GM23338 (cell line): Measurements from ENCODE around the gene POLR2L. TPM values are rescaled to one million over a fixed set of nuclear protein-coding genes. Genes with fewer than 3 reads are reported as not detected.

Experiments used
- ATAC-seq: fragments of 200-7000 bp; cut with Tn5 transposase; 3 replicates; pipeline ENCODE4 v1.9.1; 2020
- DNase-seq: peaks from one replicate; pipeline ENCODE4 v3.0.0-alpha.2; 2015; ENCODE audit warnings: low spot score
- H2AFZ ChIP-seq: fragments of 200-600 bp; sonication (generic); 2 replicates; pipeline ENCODE4 v1.8.0; 2016; ENCODE audit warnings: antibody characterized with exemption, mild to moderate bottlenecking, moderate library complexity
- H3F3A ChIP-seq: fragments of 200-600 bp; sonication (generic); replicated peaks from 2 replicates; pipeline ENCODE4 v1.8.0; 2017; ENCODE audit warnings: antibody characterized with exemption, mixed run types, low read depth
- H3K27ac ChIP-seq: fragments of 200-600 bp; sonication (generic); 2 replicates; pipeline ENCODE4 v1.6.1; 2016; ENCODE audit warnings: low read depth
- H3K27me3 ChIP-seq: fragments of 200-600 bp; sonication (generic); 2 replicates; pipeline ENCODE4 v1.8.0; 2016; ENCODE audit warnings: mild to moderate bottlenecking, mixed run types, moderate library complexity; ENCODE audit not compliant: insufficient read depth
- H3K36me3 ChIP-seq: fragments of 200-600 bp; sonication (generic); 2 replicates; pipeline ENCODE4 v1.8.0; 2016; ENCODE audit warnings: mild to moderate bottlenecking; ENCODE audit not compliant: insufficient read depth
- H3K4me1 ChIP-seq: fragments of 200-600 bp; sonication (generic); 2 replicates; pipeline ENCODE4 v1.8.0; 2016; ENCODE audit warnings: mild to moderate bottlenecking, moderate library complexity; ENCODE audit not compliant: insufficient read depth
- H3K4me2 ChIP-seq: fragments of 200-600 bp; sonication (generic); 2 replicates; pipeline ENCODE4 v1.7.1; 2017; ENCODE audit warnings: mixed run types
- H3K4me3 ChIP-seq: fragments of 200-600 bp; sonication (generic); 2 replicates; pipeline ENCODE4 v1.6.1; 2016; ENCODE audit warnings: mixed run types
- H3K79me2 ChIP-seq: fragments of 200-600 bp; sonication (generic); replicated peaks from 2 replicates; pipeline ENCODE4 v1.8.0; 2017; ENCODE audit warnings: mild to moderate bottlenecking; ENCODE audit not compliant: insufficient read depth
- H3K9me2 ChIP-seq: fragments of 200-600 bp; sonication (generic); 2 replicates; pipeline ENCODE4 v1.8.0; 2017; ENCODE audit not compliant: insufficient read depth
- H4K20me1 ChIP-seq: fragments of 200-600 bp; sonication (generic); replicated peaks from 2 replicates; pipeline ENCODE4 v1.8.0; 2017; ENCODE audit warnings: mild to moderate bottlenecking; ENCODE audit not compliant: insufficient read depth
- H3K27ac Mint-ChIP-seq: 2 replicates; pipeline ENCODE4 v1.8.0; 2020; ENCODE audit warnings: inconsistent platforms, mild to moderate bottlenecking, moderate library complexity, mixed read lengths
- H3K27me3 Mint-ChIP-seq: 3 replicates; pipeline ENCODE4 v1.8.0; 2022; ENCODE audit warnings: low read depth, mild to moderate bottlenecking, moderate library complexity, mixed read lengths, inconsistent platforms; ENCODE audit not compliant: insufficient read depth, poor library complexity
- H3K36me3 Mint-ChIP-seq: 3 replicates; pipeline ENCODE4 v1.8.0; 2021; ENCODE audit warnings: low read depth, mild to moderate bottlenecking, inconsistent platforms, moderate library complexity, mixed read lengths
- H3K4me1 Mint-ChIP-seq: 3 replicates; pipeline ENCODE4 v1.8.0; 2020; ENCODE audit warnings: mild to moderate bottlenecking, inconsistent platforms, mixed read lengths
- H3K4me3 Mint-ChIP-seq: 3 replicates; pipeline ENCODE4 v1.8.0; 2021; ENCODE audit warnings: moderate library complexity, mild to moderate bottlenecking, inconsistent platforms, mixed read lengths
- H3K9me3 Mint-ChIP-seq: 3 replicates; pipeline ENCODE4 v1.8.0; 2020; ENCODE audit warnings: moderate library complexity, mild to moderate bottlenecking, inconsistent platforms, mixed read lengths
- CREB1 ChIP-seq: fragments of 250-450 bp; sonication (Bioruptor Pico); IDR thresholded peaks from 2 replicates; pipeline ENCODE4 v1.5.0; 2020; ENCODE audit warnings: low read depth, mild to moderate bottlenecking, moderate library complexity
- CTCF ChIP-seq, 2 experiments: fragments of 200-600 bp in 1 of 2; sonication (generic) in 1 of 2; conservative IDR thresholded peaks; 2 replicates each; pipeline versions ENCODE4 v1.5.1 to v1.6.1; 2016 to 2017; ENCODE audit warnings: antibody characterized with exemption in 2 of 2, low read depth in 2 of 2, mild to moderate bottlenecking in 2 of 2, moderate library complexity in 1 of 2
- ETS1 ChIP-seq: IDR thresholded peaks from 2 replicates; pipeline ENCODE4 v1.6.1; 2016; ENCODE audit warnings: antibody characterized with exemption
- EZH2 ChIP-seq: fragments of 200-600 bp; sonication (generic); IDR thresholded peaks from one replicate; pipeline ENCODE4 v1.8.0; 2017; ENCODE audit warnings: antibody characterized with exemption, mild to moderate bottlenecking, low read depth; ENCODE audit not compliant: unreplicated experiment
- EZH2phosphoT487 ChIP-seq: fragments of 200-600 bp; sonication (generic); IDR thresholded peaks from one replicate; pipeline ENCODE4 v1.8.1; 2018; ENCODE audit warnings: antibody characterized with exemption; ENCODE audit not compliant: unreplicated experiment
- JUNB ChIP-seq: IDR thresholded peaks from one replicate; pipeline ENCODE4 v1.6.1; 2016; ENCODE audit warnings: antibody characterized with exemption; ENCODE audit not compliant: unreplicated experiment
- NANOG ChIP-seq: IDR thresholded peaks from 2 replicates; pipeline ENCODE4 v1.6.1; 2016; ENCODE audit warnings: antibody characterized with exemption, borderline replicate concordance
- POLR2AphosphoS5 ChIP-seq: IDR thresholded peaks from 2 replicates; pipeline ENCODE4 v1.6.1; 2016; ENCODE audit warnings: antibody characterized with exemption, low read depth
- STAT1 ChIP-seq: IDR thresholded peaks from one replicate; pipeline ENCODE4 v1.6.1; 2016; ENCODE audit warnings: antibody characterized with exemption; ENCODE audit not compliant: unreplicated experiment
- ZNF114 ChIP-seq: fragments of 250-450 bp; sonication (Bioruptor Pico); IDR thresholded peaks from 2 replicates; pipeline ENCODE4 v1.5.0; 2020; ENCODE audit warnings: mild to moderate bottlenecking, moderate library complexity
- ZNF331 ChIP-seq: fragments of 250-450 bp; sonication (Bioruptor Pico); IDR thresholded peaks from 2 replicates; pipeline ENCODE4 v1.5.0; 2020; ENCODE audit warnings: low read depth, mild to moderate bottlenecking, moderate library complexity
- polyA plus RNA-seq: library from polyadenylated mRNA; unstranded; fragments of >200 nt; fragmentation: Nextera tagmentation; extraction: Ambion mirVana; gene quantifications from 2 replicates; pipeline ENCODE4 v1.2.1, GENCODE V29; 2016
- total RNA-seq: library from RNA; depleted of rRNA; stranded (reverse); fragments of >200 nt; shearing (Covaris generic); gene quantifications from 2 replicates; pipeline ENCODE4 v1.2.3, GENCODE V29; 2014
- TF ChIP-seq, protein P1 (sequence below): fragments of 250-450 bp; sonication (Bioruptor Pico); IDR thresholded peaks from 2 replicates; pipeline ENCODE4 v1.5.0; 2020; ENCODE audit warnings: mild to moderate bottlenecking, moderate library complexity
- TF ChIP-seq, protein P2 (sequence below): IDR thresholded peaks from one replicate; pipeline ENCODE4 v1.6.1; 2018; ENCODE audit warnings: antibody characterized with exemption; ENCODE audit not compliant: unreplicated experiment

POLR2L gene
- total and polyA plus RNA-seq, 2 experiments from 2014 or later: 32.2 to 369 TPM

GRCh38 chr11:803770-804598 is 38.3 kb downstream of the POLR2L start:
- no peaks in the 10 kb centered on the region for H3K9me3 Mint-ChIP-seq
- no peak overlapping the region for H3K27ac ChIP-seq

More at GRCh38 chr11:803770-804598, 38.3 kb downstream of the POLR2L start:
- Histone ChIP-seq H3K4me1 (peaks cover 7% of the 10 kb centered on the region; the same call in 1 of the 2 replicates), H2AFZ (no peak overlapping the region), H3K9me2 (no peaks in the 10 kb centered on the region), H4K20me1 (no peaks in the 10 kb centered on the region), H3K4me2 (peak overlapping the region; percentile 96), H3K4me3 (peak overlapping the region; percentile 74), H3K36me3 (no peaks in the 10 kb centered on the region), H3K27me3 (no peaks in the 10 kb centered on the region), H3K79me2 (peaks cover 17% of the 10 kb centered on the region), H3F3A (peaks cover 22% of the 10 kb centered on the region; the same call in 1 of the 2 replicates)
- TF ChIP-seq ETS1: no peak
- TF ChIP-seq, protein P1, sequence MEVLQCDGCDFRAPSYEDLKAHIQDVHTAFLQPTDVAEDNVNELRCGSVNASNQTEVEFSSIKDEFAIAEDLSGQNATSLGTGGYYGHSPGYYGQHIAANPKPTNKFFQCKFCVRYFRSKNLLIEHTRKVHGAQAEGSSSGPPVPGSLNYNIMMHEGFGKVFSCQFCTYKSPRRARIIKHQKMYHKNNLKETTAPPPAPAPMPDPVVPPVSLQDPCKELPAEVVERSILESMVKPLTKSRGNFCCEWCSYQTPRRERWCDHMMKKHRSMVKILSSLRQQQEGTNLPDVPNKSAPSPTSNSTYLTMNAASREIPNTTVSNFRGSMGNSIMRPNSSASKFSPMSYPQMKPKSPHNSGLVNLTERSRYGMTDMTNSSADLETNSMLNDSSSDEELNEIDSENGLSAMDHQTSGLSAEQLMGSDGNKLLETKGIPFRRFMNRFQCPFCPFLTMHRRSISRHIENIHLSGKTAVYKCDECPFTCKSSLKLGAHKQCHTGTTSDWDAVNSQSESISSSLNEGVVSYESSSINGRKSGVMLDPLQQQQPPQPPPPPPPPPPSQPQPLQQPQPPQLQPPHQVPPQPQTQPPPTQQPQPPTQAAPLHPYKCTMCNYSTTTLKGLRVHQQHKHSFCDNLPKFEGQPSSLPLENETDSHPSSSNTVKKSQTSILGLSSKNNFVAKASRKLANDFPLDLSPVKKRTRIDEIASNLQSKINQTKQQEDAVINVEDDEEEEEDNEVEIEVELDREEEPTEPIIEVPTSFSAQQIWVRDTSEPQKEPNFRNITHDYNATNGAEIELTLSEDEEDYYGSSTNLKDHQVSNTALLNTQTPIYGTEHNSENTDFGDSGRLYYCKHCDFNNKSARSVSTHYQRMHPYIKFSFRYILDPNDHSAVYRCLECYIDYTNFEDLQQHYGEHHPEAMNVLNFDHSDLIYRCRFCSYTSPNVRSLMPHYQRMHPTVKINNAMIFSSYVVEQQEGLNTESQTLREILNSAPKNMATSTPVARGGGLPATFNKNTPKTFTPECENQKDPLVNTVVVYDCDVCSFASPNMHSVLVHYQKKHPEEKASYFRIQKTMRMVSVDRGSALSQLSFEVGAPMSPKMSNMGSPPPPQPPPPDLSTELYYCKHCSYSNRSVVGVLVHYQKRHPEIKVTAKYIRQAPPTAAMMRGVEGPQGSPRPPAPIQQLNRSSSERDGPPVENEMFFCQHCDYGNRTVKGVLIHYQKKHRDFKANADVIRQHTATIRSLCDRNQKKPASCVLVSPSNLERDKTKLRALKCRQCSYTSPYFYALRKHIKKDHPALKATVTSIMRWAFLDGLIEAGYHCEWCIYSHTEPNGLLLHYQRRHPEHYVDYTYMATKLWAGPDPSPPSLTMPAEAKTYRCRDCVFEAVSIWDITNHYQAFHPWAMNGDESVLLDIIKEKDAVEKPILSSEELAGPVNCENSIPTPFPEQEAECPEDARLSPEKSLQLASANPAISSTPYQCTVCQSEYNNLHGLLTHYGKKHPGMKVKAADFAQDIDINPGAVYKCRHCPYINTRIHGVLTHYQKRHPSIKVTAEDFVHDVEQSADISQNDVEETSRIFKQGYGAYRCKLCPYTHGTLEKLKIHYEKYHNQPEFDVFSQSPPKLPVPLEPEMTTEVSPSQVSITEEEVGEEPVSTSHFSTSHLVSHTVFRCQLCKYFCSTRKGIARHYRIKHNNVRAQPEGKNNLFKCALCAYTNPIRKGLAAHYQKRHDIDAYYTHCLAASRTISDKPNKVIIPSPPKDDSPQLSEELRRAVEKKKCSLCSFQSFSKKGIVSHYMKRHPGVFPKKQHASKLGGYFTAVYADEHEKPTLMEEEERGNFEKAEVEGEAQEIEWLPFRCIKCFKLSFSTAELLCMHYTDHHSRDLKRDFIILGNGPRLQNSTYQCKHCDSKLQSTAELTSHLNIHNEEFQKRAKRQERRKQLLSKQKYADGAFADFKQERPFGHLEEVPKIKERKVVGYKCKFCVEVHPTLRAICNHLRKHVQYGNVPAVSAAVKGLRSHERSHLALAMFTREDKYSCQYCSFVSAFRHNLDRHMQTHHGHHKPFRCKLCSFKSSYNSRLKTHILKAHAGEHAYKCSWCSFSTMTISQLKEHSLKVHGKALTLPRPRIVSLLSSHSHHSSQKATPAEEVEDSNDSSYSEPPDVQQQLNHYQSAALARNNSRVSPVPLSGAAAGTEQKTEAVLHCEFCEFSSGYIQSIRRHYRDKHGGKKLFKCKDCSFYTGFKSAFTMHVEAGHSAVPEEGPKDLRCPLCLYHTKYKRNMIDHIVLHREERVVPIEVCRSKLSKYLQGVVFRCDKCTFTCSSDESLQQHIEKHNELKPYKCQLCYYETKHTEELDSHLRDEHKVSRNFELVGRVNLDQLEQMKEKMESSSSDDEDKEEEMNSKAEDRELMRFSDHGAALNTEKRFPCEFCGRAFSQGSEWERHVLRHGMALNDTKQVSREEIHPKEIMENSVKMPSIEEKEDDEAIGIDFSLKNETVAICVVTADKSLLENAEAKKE (CRISPR knock-in tag): no peak
- TF ChIP-seq CREB1 (CRISPR knock-in tag): no peak
- TF ChIP-seq ZNF331 (CRISPR knock-in tag): no peak
- no peak for TF ChIP-seq NANOG
- TF ChIP-seq, protein P2, sequence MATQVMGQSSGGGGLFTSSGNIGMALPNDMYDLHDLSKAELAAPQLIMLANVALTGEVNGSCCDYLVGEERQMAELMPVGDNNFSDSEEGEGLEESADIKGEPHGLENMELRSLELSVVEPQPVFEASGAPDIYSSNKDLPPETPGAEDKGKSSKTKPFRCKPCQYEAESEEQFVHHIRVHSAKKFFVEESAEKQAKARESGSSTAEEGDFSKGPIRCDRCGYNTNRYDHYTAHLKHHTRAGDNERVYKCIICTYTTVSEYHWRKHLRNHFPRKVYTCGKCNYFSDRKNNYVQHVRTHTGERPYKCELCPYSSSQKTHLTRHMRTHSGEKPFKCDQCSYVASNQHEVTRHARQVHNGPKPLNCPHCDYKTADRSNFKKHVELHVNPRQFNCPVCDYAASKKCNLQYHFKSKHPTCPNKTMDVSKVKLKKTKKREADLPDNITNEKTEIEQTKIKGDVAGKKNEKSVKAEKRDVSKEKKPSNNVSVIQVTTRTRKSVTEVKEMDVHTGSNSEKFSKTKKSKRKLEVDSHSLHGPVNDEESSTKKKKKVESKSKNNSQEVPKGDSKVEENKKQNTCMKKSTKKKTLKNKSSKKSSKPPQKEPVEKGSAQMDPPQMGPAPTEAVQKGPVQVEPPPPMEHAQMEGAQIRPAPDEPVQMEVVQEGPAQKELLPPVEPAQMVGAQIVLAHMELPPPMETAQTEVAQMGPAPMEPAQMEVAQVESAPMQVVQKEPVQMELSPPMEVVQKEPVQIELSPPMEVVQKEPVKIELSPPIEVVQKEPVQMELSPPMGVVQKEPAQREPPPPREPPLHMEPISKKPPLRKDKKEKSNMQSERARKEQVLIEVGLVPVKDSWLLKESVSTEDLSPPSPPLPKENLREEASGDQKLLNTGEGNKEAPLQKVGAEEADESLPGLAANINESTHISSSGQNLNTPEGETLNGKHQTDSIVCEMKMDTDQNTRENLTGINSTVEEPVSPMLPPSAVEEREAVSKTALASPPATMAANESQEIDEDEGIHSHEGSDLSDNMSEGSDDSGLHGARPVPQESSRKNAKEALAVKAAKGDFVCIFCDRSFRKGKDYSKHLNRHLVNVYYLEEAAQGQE: no peak
- no peak for TF ChIP-seq STAT1
- no peak for TF ChIP-seq EZH2
- TF ChIP-seq ZNF114: no peak
- no peak for TF ChIP-seq CTCF (conservative IDR thresholded peaks at IDR 0.05; ENCODE audit: low read depth in 2 of 2)
- TF ChIP-seq POLR2AphosphoS5: no peak
- no peak for TF ChIP-seq JUNB
- TF ChIP-seq EZH2phosphoT487: no peak
- Mint-ChIP-seq H3K27me3 (peaks cover 20% of the 10 kb centered on the region), H3K4me3 (peak overlapping the region; percentile 76), H3K27ac (no peak overlapping the region; the same call in 1 of the 2 replicates), H3K36me3 (peaks cover 2% of the 10 kb centered on the region; the same call in 1 of the 3 replicates), H3K4me1 (peaks cover 7% of the 10 kb centered on the region; the same call in 2 of the 3 replicates)
- ATAC-seq (peak; percentile 0; the same call in 1 of the 3 replicates), DNase-seq (no peak)
